SK-N-SH treated with all-trans-retinoic acid at 6 μM for 48 hours (cell line): ENCODE measurements around the gene RAPH1.

Source experiments
- ATAC-seq: fragments of 200-7000 bp; cut with Tn5 transposase; 3 replicates; pipeline ENCODE4 v1.9.1; 2020; ENCODE audit warnings: mild to moderate bottlenecking, moderate library complexity
- ARNTL ChIP-seq: fragments of 450-650 bp; formaldehyde crosslinking; IDR thresholded peaks from 2 replicates; pipeline ENCODE4 v1.5.0; 2020; ENCODE audit warnings: low read depth, mild to moderate bottlenecking, moderate library complexity, borderline replicate concordance
- BACH2 ChIP-seq: fragments of 250-450 bp; sonication (Bioruptor Pico); IDR thresholded peaks from 2 replicates; pipeline ENCODE4 v1.9.0; 2021; ENCODE audit warnings: mild to moderate bottlenecking, borderline replicate concordance
- CSDC2 ChIP-seq: fragments of 250-450 bp; sonication (Bioruptor Pico); IDR thresholded peaks from 2 replicates; pipeline ENCODE4 v1.5.0; 2020; ENCODE audit warnings: mild to moderate bottlenecking, moderate library complexity
- CSRNP3 ChIP-seq: fragments of 250-450 bp; sonication (Bioruptor Pico); IDR thresholded peaks from 2 replicates; pipeline ENCODE4 v1.5.1; 2021; ENCODE audit warnings: mild to moderate bottlenecking, moderate library complexity
- ESRRG ChIP-seq: fragments of 250-450 bp; sonication (Bioruptor Pico); IDR thresholded peaks from 2 replicates; pipeline ENCODE4 v1.6.1; 2021; ENCODE audit warnings: mild to moderate bottlenecking
- GLIS3 ChIP-seq: fragments of 250-450 bp; sonication (Bioruptor Pico); IDR thresholded peaks from 2 replicates; pipeline ENCODE4 v1.5.0; 2020; ENCODE audit warnings: mild to moderate bottlenecking, moderate library complexity
- ISL1 ChIP-seq: fragments of 250-450 bp; sonication (Bioruptor Pico); IDR thresholded peaks from 2 replicates; pipeline ENCODE4 v2.1.2; 2022; ENCODE audit warnings: mild to moderate bottlenecking, moderate library complexity
- OSR1 ChIP-seq: fragments of 250-450 bp; sonication (Bioruptor Pico); IDR thresholded peaks from 2 replicates; pipeline ENCODE4 v1.8.0; 2022; ENCODE audit warnings: moderate library complexity, mild to moderate bottlenecking, inconsistent platforms
- PATZ1 ChIP-seq: fragments of 250-450 bp; sonication (Bioruptor Pico); IDR thresholded peaks from 2 replicates; pipeline ENCODE4 v1.8.0; 2020; ENCODE audit warnings: mild to moderate bottlenecking, moderate library complexity, borderline replicate concordance
- PPARA ChIP-seq: fragments of 250-450 bp; sonication (Bioruptor Pico); IDR thresholded peaks from 2 replicates; pipeline ENCODE4 v1.5.0; 2020; ENCODE audit warnings: mild to moderate bottlenecking, borderline replicate concordance
- RARB ChIP-seq: fragments of 250-450 bp; sonication (Bioruptor Pico); IDR thresholded peaks from 2 replicates; pipeline ENCODE4 v1.8.0; 2021; ENCODE audit warnings: mild to moderate bottlenecking, moderate library complexity
- SNAI2 ChIP-seq: fragments of 250-450 bp; sonication (Bioruptor Pico); IDR thresholded peaks from 2 replicates; pipeline ENCODE4 v1.5.0; 2020; ENCODE audit warnings: mild to moderate bottlenecking, moderate library complexity
- TCF4 ChIP-seq: fragments of 250-450 bp; sonication (Bioruptor Pico); IDR thresholded peaks from 2 replicates; pipeline ENCODE4 v1.8.0; 2021; ENCODE audit warnings: mild to moderate bottlenecking, moderate library complexity, borderline replicate concordance
- TOX ChIP-seq: fragments of 250-450 bp; sonication (Bioruptor Pico); IDR thresholded peaks from 2 replicates; pipeline ENCODE4 v1.8.0; 2021; ENCODE audit warnings: mild to moderate bottlenecking, moderate library complexity, borderline replicate concordance
- TSHZ2 ChIP-seq: fragments of 250-450 bp; sonication (Bioruptor Pico); IDR thresholded peaks from 2 replicates; pipeline ENCODE4 v1.5.0; 2020; ENCODE audit warnings: mild to moderate bottlenecking, moderate library complexity
- ZC3H10 ChIP-seq: fragments of 250-450 bp; sonication (Bioruptor Pico); IDR thresholded peaks from 2 replicates; pipeline ENCODE4 v1.5.1; 2021; ENCODE audit warnings: mild to moderate bottlenecking, moderate library complexity
- ZFP3 ChIP-seq: fragments of 250-450 bp; sonication (Bioruptor Pico); IDR thresholded peaks from 2 replicates; pipeline ENCODE4 v1.5.0; 2020; ENCODE audit warnings: mild to moderate bottlenecking, moderate library complexity
- ZFP30 ChIP-seq: fragments of 450-650 bp; formaldehyde crosslinking; IDR thresholded peaks from 2 replicates; pipeline ENCODE4 v1.5.0; 2022; ENCODE audit warnings: mild to moderate bottlenecking, moderate library complexity
- ZNF70 ChIP-seq: fragments of 450-650 bp; formaldehyde crosslinking; IDR thresholded peaks from 2 replicates; pipeline ENCODE4 v1.5.0; 2020; ENCODE audit warnings: mild to moderate bottlenecking, moderate library complexity
- ZNF8 ChIP-seq: fragments of 450-650 bp; formaldehyde crosslinking; IDR thresholded peaks from 2 replicates; pipeline ENCODE4 v1.5.0; 2020; ENCODE audit warnings: mild to moderate bottlenecking, moderate library complexity
- TF ChIP-seq, protein P1 (sequence below): fragments of 250-450 bp; sonication (Bioruptor Pico); IDR thresholded peaks from 2 replicates; pipeline ENCODE4 v1.5.1; 2020; ENCODE audit warnings: low read depth, mild to moderate bottlenecking, moderate library complexity
- TF ChIP-seq, protein P2 (sequence below): fragments of 250-450 bp; sonication (Bioruptor Pico); IDR thresholded peaks from 2 replicates; pipeline ENCODE4 v1.8.0; 2021; ENCODE audit warnings: low read depth, mild to moderate bottlenecking, moderate library complexity, borderline replicate concordance

The RAPH1 gene

GRCh38 chr2:203582468-203582867 is 47.4 kb upstream of the RAPH1 start (continued):
- TF ChIP-seq ZFP30 (CRISPR knock-in tag) (no peak), ZFP3 (no peak), ZC3H10 (CRISPR knock-in tag) (no peak)

GRCh38 chr2:203580844-203581243 is 45.7 kb upstream of the RAPH1 start:
- no peak for ATAC-seq
- TF ChIP-seq, protein P1, sequence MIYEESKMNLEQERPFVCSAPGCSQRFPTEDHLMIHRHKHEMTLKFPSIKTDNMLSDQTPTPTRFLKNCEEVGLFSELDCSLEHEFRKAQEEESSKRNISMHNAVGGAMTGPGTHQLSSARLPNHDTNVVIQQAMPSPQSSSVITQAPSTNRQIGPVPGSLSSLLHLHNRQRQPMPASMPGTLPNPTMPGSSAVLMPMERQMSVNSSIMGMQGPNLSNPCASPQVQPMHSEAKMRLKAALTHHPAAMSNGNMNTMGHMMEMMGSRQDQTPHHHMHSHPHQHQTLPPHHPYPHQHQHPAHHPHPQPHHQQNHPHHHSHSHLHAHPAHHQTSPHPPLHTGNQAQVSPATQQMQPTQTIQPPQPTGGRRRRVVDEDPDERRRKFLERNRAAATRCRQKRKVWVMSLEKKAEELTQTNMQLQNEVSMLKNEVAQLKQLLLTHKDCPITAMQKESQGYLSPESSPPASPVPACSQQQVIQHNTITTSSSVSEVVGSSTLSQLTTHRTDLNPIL (CRISPR knock-in tag): no peak
- no peak for TF ChIP-seq TOX (CRISPR knock-in tag)
- no peak for TF ChIP-seq ZFP30 (CRISPR knock-in tag)
- no peak for TF ChIP-seq ISL1 (CRISPR knock-in tag)
- TF ChIP-seq PATZ1: no peak
- TF ChIP-seq, protein P2, sequence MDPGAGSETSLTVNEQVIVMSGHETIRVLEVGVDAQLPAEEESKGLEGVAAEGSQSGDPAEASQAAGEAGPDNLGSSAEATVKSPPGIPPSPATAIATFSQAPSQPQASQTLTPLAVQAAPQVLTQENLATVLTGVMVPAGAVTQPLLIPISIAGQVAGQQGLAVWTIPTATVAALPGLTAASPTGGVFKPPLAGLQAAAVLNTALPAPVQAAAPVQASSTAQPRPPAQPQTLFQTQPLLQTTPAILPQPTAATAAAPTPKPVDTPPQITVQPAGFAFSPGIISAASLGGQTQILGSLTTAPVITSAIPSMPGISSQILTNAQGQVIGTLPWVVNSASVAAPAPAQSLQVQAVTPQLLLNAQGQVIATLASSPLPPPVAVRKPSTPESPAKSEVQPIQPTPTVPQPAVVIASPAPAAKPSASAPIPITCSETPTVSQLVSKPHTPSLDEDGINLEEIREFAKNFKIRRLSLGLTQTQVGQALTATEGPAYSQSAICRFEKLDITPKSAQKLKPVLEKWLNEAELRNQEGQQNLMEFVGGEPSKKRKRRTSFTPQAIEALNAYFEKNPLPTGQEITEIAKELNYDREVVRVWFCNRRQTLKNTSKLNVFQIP (CRISPR knock-in tag): no peak
- TF ChIP-seq ARNTL: no peak
- no peak for TF ChIP-seq SNAI2 (CRISPR knock-in tag)
- TF ChIP-seq ZNF8 (CRISPR knock-in tag): no peak
- no peak for TF ChIP-seq TCF4 (CRISPR knock-in tag)
- TF ChIP-seq ZNF70 (CRISPR knock-in tag): no peak
- TF ChIP-seq GLIS3 (CRISPR knock-in tag): no peak
- TF ChIP-seq TSHZ2 (CRISPR knock-in tag): no peak
- TF ChIP-seq BACH2 (CRISPR knock-in tag): no peak
- no peak for TF ChIP-seq ESRRG (CRISPR knock-in tag)
- TF ChIP-seq CSDC2: no peak
- TF ChIP-seq PPARA (CRISPR knock-in tag): no peak
- TF ChIP-seq ZC3H10 (CRISPR knock-in tag): no peak
- no peak for TF ChIP-seq OSR1 (CRISPR knock-in tag)
- TF ChIP-seq, all 23 proteins: peak for 0

DNA sequence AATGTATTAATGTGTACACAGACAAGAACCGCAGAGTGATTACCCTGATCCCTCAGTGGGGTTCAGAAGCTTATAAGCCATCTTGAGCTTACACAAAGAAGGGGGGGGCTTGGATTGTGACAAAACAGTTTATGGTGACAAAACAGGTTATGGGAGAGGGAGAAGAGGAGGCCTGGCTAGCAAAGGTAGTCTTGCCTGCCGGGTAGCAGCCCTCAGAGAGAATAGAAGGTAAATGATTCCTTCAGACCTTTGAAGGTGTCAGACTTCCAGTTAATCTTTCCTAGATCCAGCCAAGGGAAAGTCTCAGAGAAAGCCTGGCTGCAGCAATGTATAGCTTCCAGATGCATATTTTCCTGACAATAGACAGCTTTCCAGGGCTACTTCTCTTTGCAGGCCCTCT is 44.6 kb upstream of the RAPH1 start:
- TF ChIP-seq, protein P2 (CRISPR knock-in tag): no peak
- TF ChIP-seq ZFP3 (no peak), CSRNP3 (no peak), ZC3H10 (CRISPR knock-in tag) (no peak), TCF4 (CRISPR knock-in tag) (no peak), GLIS3 (CRISPR knock-in tag) (no peak), PATZ1 (no peak), ZNF70 (CRISPR knock-in tag) (no peak), OSR1 (CRISPR knock-in tag) (no peak), RARB (CRISPR knock-in tag) (no peak)
- TF ChIP-seq, protein P1 (CRISPR knock-in tag): no peak
- TF ChIP-seq, all 23 proteins: peak for 0
- ATAC-seq: no peak
